ENCODE data around the gene CCDC83. TPM values are rescaled to one million over a fixed set of nuclear protein-coding genes. Genes with fewer than 3 reads are reported as not detected.

The CCDC83 gene
- polyA plus RNA-seq, 1 of the 3 experiments (the other 2 are of a cell fraction), result not detected

- WGBS (ENCODE audit: low lambda C conversion rate), result 69% methylated on average over 7 of the region's 7 CpGs
Observed at GRCh38 chr11:85854212-85854556, 999 bp upstream of the CCDC83 start.

More at GRCh38 chr11:85854212-85854556, 999 bp upstream of the CCDC83 start:
- H3K4me2 ChIP-seq, result peak overlapping the region; percentile 85
- no peaks in the 10 kb centered on the region for H4K20me1 ChIP-seq (ENCODE audit: insufficient read depth)
- DNase-seq, result no peak
- peak overlapping the region; percentile 94 for H2AFZ ChIP-seq (ENCODE audit: low read depth)
- H3K4me3 ChIP-seq (ENCODE audit: low read depth in 2 of 2, low read length in 1 of 2), result peak overlapping the region; percentile 53 to 64
- peak overlapping the region; percentile 57 to 76 for H3K27ac ChIP-seq (ENCODE audit: low read depth in 2 of 2, low read length in 1 of 2)
- no peaks in the 10 kb centered on the region for H3K27me3 ChIP-seq (ENCODE audit: insufficient read depth)
- no peaks in the 10 kb centered on the region for H3K9me2 ChIP-seq
- H3K9ac ChIP-seq, result peak overlapping the region; percentile 77
- TF ChIP-seq ZBTB33 (IDR thresholded peaks at IDR 0.05; ENCODE audit: borderline replicate concordance, low read depth) (no peak), NRF1 (IDR thresholded peaks at IDR 0.05; ENCODE audit: low read depth, low read length) (no peak), RFX5 (IDR thresholded peaks at IDR 0.05; ENCODE audit: low read length) (no peak), TAF1 (IDR thresholded peaks at IDR 0.05; ENCODE audit: borderline replicate concordance, low read depth, low read length) (no peak), RXRA (IDR thresholded peaks at IDR 0.05; ENCODE audit: borderline replicate concordance, low read depth) (no peak), YY1 (IDR thresholded peaks at IDR 0.05; ENCODE audit: low read depth) (no peak), RCOR1 (IDR thresholded peaks at IDR 0.05; ENCODE audit: low read length) (no peak), SMC3 (IDR thresholded peaks at IDR 0.05; ENCODE audit: low read depth, low read length) (no peak), CHD2 (IDR thresholded peaks at IDR 0.05; ENCODE audit: low read length, partially characterized antibody) (no peak), USF2 (IDR thresholded peaks at IDR 0.05; ENCODE audit: borderline replicate concordance, low read depth, low read length) (no peak), REST (IDR thresholded peaks at IDR 0.05; ENCODE audit: low read depth, low read length) (no peak), FOXM1 (IDR thresholded peaks at IDR 0.05; ENCODE audit: low read depth) (no peak), POLR2AphosphoS5 (IDR thresholded peaks at IDR 0.05; ENCODE audit: low read depth, low read length) (no peak), TEAD4 (IDR thresholded peaks at IDR 0.05; ENCODE audit: borderline replicate concordance, insufficient read depth) (no peak), IRF3 (IDR thresholded peaks at IDR 0.05; ENCODE audit: low read depth, low read length) (no peak), GATA2 (CRISPR knock-in tag; IDR thresholded peaks at IDR 0.05) (no peak)
- ChIA-PET POLR2A (no interaction called here), CTCF (interaction anchor here (0.9 to 2.2 kb wide), 48 partner anchors 8 to 962 kb away, joined by 3 to 37 read pairs (median 5); partner anchors contain the start of gene EED)
- H3K36me3 ChIP-seq (replicated peaks in 1 of 2; ENCODE audit: control insufficient read depth in 1 of 2, insufficient read depth in 2 of 2, low read length in 1 of 2), result no peaks in the 10 kb centered on the region
- peaks cover 0 to 8% of the 10 kb centered on the region in 2 experiments; a peak in 1 of 4 replicates for H3K4me1 ChIP-seq (ENCODE audit: control insufficient read depth in 1 of 2, insufficient read depth in 2 of 2, low read depth in 1 of 2, low read length in 1 of 2)
- no peaks in the 10 kb centered on the region for H3K79me2 ChIP-seq (ENCODE audit: insufficient read depth)
- no peaks in the 10 kb centered on the region for H3F3A ChIP-seq (replicated peaks; ENCODE audit: insufficient read depth)
- no peaks in the 10 kb centered on the region for H3K9me3 ChIP-seq
